NCI-H748 (cell line): ENCODE measurements around the gene RAB11A.

Source experiments
- DNase-seq: peaks from one replicate; lab custom pipeline; 2025; ENCODE audit not compliant: unreplicated experiment; lab: John Stamatoyannopoulos, UW

Gene RAB11A

DNA sequence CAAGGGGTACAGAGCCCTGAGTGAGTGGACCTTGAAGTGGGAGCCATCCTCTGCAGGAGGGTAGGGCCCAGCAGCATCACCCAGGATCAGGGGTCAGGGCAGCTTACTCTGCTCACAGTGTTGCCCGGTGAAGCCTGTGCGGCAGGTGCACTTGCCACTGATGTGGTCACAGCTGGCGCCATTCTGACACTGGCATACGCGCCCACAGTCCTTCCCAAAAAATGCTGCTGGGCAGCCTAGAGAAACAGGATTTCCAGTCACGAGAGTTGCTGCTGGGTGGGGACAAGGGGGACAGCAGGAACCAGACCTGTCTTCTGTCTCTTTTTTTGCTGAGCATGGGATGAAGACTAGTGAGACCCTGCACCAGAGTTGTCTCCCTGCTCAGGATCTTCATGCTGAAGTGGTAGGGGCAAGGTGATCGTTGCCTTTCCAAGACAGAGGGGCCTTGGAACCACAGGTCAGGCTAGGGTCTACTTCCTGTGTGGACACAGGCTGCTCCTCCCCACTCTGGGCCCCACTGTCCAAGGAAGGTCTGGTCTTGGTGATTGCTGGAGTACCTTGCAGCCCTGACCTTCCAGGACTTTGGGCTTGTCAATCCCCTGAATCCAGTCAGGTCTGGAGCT lies 46.9 kb downstream of the RAB11A start:
- DNase-seq = no peak

DNA sequence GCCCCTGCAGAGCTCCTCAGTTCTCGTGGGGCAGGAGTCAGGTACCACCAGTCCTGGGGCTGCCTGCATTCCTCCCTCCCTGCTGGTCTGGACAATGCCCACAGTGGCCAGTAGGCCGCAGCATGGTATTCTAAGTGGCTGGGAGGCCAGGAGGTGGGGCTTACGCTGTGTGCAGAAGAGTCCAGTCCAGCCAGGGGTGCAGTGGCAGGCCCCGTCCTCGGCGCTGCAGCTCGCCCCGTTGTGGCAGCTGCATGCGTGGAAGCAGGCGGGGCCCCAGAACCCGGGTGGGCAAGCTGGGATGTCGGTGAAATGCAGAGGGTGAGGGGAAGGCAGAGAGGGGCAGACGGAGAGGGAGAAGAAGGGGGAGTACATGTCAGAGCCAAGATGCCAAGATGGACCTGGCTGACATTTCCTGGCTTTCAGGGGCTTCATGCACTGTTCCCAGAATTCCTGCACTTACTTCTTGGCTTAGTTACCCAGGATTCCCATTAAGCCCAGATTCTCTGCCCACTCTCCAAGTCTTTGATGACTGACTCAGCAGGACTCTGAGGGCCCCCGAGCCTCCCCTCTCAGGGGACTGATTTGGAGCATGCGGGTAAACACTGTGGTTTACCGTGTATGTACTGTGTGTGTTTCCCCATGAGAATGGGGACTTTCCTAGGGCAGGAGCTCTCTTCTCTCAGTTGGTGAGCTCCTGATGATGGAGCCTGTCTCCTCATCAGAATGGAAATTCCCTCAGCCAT lies 47.5 kb downstream of the RAB11A start:
- DNase-seq = peak; percentile 32

DNA sequence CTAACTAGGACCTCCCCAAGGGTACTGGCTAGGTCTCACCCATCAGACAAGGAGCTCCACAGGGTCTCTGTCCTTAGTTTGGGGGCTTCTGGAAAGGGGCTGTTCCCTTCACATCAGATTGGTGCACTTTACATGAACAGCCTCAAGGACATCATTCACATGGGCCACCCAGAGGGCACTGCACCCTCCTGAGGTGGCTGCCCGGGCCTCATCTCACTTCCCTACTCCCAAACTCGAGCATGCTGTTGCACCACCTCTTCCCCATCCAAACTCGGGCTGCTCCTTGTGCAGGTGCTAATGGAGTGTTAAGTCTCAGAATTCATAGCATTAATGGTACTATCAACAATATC lies 48.1 kb downstream of the RAB11A start:
- no peak for DNase-seq

DNA sequence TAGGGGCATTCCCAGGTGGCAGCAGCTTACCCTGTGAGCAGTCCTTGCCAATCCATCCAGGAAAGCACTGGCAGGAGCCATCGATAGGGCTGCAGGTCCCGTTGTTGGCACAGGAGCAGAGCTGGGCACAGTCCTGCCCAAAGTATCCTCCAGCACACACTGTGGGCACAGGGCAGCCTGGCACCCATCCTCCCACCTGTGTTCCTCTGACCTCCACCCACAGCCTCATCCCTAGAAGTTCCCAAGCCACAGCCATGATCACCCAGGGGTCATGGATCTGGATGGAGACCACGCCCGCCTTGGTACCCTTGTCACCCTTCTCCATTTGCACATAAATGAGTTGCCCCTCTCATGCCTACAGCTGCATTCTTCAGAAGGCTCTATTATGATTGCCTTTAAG lies 48.6 kb downstream of the RAB11A start:
- no peak for DNase-seq

DNA sequence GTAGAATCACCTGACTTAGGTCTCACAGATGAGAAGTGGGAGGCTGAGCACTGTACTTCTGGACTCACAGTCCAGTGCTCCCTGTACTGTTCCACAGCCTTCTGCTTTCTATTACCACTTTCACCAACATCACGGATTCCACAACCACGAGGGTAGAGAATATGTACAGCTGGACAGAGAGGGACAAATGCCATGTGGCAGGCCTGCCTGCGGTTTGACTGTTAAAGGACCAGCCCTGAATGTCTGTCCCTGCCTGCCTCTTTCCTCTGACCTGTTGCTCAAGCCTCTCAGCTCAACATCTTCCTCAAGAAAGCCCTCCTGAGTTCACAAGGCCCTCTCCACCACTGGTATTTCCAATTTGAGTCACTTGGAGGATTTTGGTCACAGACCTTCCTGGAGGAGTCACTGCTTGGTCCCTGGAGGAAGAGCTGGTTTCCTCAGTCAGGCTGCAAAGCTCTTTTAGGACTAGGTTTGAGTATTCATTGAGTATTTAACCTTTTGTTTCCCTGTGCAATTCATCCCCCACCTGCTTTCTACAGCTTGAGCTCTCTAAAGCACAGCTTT lies 49.1 kb downstream of the RAB11A start:
- DNase-seq = no peak

DNA sequence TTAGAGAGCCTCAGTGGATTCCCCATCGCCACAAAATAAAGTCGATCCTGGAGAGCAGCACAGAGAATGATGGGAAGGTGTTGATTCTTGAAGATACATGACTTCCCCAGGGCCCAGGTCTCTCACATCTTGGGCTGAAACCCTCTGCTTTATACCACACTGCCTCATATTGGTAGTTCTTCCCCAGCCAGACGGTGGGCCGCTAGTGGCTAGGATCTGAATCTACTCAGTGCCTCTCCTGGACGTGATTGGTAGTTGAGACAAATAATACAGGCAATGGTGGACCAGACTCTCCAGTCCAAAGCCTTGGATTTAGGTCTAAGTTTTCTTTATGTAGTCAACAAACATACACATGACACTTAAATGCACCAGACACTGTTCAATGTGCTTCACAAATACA lies 49.7 kb downstream of the RAB11A start:
- no peak for DNase-seq

DNA sequence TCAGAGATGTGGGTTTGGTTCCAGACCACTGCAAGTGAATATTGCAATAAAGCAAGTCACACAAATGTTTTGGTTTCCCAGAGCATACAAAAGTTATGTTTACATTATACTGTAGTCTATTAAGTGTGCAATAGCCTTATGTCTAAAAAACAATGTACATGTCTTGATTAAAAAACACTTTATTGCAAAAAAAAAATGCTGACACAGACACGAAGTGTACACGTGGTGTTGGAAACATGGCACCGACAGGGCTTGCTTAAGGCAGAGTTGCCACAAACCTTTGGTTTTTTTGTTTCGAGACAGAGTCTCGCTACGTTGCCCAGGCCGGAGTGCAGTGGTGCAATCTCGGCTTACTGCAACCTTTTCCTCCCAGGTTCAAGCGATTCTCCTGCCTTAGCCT lies 50.1 kb downstream of the RAB11A start:
- DNase-seq = no peak

DNA sequence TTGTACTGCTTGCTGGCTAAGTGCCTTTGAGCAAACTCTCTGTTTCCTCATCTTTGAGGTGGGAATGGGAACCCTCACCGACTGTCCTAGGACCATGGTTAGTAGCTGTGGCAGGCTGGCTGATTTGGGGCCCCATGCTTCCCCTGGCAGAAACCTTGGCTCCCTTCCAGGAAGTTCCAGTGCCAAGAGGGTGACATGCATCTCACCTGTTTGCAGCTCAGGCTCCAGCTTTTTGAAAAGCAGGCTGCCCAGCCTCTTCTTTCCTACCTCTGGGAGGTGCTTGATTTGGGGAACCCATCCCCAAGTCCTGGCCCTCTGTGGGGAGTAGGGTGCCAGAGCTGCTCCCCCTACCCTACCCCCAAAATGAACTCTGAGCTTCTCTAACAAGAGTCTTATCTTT lies 50.8 kb downstream of the RAB11A start:
- no peak for DNase-seq

DNA sequence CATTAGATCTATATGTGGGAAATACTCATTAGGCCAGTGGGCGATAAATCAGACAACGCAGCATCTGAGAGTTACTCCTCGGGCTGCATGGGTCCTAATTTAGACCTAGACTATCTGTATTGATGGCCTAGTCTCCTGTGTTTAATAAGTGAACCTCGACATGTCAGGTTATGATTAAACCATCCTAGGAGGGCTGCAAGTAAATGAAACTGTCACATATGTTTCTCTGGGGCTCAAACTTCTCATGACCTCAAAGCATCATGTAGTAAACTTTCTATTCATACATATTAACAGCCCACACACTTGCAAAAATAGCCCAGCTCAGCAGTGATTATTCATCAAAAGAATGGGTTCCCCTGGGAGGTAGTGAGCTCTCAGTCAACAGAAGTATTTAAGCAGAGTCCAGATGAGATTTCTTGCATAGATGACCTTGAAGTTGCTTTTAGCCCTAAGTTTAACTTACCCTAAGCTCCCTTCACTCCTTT lies 51.6 kb downstream of the RAB11A start:
- no peak for DNase-seq

DNA sequence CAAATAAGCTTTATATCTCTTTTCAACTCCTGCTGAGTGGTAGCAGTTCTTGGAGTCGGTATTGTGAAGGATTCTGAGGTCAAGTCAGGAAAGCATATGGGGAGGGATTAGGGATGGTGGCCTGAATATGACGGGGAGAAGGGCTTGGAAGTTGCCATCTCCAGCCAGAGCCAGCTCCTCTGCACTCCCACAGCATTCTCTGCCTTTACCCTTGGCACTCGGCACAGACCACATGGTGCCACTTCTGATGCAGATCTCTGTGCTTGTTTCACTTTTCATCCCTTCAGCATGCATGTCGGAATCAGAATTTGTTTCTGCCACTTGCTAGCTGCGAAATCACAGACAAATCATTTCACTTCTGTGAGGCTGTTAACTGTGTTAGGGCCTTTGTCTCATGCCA lies 52.5 kb downstream of the RAB11A start:
- no peak for DNase-seq

DNA sequence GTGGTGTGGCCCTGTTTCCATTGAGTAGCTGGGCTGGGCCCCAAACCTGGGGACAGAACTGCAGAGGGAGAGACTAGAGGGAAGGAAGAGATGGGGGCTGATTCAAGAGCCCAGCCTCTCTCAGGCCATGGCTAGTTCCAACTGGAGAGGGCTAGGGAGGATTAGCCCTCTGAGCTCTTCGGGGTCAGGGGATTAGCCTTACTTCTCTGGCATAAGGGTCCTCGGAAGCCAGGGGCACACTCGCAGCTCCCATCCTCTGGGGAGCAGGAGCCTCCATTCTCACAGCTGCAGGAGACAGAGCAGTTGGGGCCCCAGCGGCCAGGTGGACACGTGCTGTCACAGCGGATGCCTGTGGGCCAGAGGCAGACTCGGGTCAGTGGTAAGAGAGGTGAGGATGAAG lies 53.3 kb downstream of the RAB11A start:
- DNase-seq = no peak

DNA sequence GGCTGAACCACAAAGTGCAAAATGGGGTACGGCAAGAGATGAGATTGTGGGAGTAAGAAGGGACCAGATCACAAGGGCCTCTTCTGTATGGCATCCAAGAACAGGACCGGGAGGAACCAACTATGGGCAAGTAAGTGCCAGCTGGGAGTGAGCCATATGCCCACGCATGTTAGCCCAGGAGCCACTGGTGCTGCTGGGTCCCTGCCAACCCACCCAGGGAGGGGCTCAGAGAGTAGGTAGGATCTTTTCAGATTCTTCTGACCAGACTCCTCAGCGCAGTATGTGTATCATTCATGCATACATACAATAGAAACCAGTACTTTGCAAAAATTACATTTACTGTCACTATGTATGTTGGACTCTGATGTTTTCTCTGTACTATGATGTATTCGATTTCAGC lies 54.0 kb downstream of the RAB11A start:
- no peak for DNase-seq

DNA sequence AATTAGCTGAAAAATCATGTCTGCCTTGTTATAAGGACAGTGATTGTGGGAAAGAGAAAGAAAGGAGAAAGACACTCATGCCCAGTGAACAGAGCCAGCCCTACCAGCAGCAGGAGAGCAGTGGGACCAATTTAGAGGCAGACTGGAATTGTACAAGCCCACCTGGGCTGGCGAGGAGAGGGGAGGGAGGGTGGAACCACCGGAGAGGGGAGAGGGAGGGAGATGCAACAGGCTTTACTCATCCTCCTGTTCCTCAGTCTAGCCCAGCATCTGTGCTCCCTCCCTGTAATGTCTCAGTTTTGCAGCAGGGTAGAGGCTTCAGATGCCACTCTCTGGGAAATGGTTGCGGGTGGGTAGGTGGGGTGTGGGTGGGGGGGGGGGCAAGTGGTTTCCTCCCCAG lies 54.7 kb downstream of the RAB11A start:
- no peak for DNase-seq

DNA sequence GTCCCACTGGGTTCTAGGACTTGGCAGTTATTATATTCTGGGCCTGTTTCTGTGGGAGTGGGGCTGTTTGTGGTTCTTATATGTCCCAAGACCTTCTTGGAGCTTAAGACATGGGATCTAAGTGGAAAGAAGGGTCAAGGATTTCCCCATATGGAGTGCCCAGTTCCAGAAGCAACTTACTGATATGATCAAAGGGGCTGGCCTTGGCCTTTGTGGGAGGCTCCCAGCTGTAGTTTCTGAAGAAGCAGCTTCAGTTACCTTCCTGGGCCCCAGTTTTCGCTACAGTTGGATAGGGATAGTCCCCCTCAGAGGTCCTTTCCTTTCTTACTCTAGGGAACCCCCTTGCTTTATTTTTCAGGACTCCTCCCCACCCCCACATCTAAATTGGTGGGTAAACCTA lies 56.0 kb downstream of the RAB11A start:
- no peak for DNase-seq

DNA sequence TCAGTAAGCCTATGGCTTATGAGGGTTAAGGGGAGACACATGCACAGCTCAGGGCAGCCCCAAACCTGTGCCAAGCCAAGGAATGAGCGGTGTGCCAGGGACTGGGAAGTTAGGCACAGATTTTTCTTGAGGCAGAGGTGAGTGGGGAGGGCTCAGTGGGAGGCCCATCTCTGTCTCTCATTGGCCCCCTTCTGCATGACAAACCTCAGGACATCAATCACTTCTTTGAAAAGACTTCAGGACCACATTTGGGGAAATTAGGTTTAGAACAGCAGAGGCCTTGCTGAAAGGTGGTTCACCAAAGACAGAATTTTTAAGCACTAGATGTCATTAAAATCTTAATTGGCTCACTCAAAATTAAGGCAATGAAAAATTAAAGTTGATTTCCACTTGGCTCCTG lies 57.2 kb downstream of the RAB11A start:
- no peak for DNase-seq

DNA sequence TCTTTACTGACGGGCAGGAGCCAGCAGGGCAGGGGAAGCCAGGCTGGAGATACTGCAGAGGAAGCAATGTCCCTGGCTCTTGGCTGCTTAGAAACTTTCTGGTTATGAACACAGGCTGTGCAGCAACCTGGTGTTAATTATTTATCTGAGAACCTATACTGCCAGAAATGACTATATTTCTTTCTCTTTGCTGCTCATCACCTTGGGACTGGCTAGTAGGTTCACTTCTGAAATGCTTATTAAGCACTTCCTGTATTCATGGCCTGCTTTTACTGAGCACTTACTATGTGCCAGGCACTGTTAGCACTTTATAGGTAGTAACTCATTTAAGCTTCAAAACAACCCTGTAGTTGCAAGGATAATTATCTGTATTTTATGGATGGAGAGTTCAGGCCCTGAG lies 57.6 kb downstream of the RAB11A start:
- no peak for DNase-seq

DNA sequence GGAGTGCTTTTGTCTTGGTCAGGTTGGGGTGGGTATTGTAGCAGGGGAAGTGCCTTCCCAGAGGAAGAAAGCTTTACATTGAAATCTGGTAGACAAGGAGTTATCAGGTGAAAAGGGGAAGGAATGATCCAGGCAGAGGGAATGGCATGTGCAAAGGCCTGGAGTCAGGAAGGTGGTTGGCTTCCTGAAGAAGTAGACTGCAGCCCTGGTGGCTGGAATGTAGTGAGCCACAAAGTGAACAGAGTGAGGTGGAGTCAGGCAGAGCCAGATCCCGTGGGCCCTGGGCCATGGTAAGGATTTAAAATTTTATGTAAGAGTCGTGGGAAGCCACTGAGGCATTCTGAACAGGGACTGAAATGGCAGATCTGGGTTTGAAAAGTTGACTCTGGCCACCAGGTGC lies 58.3 kb downstream of the RAB11A start:
- no peak for DNase-seq

DNA sequence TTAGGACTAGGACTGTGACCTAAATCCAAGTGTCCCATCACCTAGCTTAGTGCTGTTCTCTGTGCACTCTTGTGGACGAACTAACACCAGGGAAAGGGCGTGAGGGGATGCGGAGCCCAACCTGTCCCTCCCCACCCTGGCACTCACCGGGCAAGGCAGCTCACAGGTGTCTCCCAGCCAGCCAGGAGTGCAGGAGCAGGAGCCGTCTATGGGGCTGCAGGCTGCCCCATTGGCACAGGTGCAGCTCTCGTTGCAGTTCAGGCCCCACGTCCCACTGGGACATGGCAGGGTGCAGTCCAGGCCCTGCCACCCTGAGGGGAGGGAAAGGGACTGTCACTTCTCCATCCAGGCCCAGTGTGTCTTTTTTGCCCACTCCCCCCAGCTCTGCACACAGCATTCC lies 60.3 kb downstream of the RAB11A start:
- no peak for DNase-seq

DNA sequence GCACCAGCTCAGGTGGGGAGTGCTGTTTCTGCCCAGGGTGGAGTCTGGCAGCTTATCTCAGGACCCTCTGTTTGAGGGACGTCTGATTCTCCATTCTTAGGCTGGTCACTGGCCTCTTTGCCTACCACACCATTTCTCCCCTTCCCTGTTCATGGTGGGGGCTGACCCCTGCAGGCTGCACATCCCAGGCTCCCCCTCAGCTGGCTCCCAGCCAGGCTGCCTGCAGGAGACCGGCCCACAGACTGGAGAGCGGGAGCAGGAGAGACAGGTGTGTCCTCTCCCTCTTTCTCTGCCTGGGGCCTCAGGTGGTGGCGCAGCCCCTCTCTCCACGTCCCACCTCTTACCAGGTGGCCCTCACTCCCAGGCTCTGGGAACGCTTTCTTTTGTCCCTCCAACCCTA lies 60.8 kb downstream of the RAB11A start:
- DNase-seq = peak; percentile 81

DNA sequence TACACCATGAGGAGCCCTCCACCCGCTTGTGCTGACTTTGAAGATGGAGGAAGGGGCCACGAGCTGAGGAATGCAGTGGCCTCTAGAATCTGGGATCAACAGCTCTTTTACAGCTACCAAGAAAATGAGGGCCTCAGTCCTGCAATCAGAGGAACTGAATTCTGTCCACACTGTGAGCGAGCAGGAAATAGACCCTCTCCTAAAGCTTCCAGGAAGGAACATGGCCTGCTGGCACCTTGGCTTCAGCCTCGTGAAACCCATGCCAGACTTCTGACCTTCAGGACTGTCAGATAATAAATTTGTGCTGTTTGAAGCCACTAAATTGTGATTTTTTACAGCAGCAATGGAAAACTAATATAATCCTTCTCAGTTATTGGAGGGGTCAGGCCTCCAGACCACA lies 61.9 kb downstream of the RAB11A start:
- DNase-seq = no peak

DNA sequence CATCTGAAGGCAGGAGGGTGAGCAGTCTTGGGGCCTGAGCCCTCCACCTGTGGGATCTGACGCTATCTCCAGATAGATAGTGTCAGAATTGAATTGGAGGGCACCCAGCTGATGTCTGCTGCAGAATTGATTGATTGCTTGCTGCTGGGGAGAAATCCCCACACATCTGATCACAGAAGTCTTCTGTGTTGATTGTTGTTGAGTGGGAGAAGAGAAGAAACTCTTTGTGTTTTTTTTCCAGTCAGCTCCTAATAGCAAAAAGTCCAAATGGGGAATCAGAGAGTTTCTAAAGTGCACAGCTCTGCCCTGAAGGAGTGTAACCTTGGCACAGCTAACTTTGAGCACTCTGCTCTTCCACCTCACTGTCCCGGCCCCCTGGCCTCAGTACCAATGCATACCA lies 66.1 kb downstream of the RAB11A start:
- no peak for DNase-seq

DNA sequence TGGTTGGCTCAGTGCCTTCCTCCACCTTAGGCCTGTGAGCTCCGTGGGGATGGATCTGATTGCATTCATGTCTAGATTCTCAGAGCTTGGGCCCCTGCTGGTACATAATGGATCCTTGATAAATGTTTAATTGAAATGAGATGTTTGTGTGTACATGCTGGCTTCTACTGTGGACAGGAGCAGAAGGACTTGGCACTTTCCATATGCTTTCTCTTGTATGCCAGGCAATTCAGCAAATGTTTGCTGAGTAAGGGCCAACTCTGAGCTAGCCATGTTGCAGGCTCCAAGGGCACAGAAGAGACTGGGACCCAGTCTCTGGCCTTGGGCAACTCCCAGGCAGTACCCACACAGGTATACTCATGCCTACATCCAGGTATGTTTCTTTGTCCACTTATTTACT lies 67.0 kb downstream of the RAB11A start:
- DNase-seq = no peak

DNA sequence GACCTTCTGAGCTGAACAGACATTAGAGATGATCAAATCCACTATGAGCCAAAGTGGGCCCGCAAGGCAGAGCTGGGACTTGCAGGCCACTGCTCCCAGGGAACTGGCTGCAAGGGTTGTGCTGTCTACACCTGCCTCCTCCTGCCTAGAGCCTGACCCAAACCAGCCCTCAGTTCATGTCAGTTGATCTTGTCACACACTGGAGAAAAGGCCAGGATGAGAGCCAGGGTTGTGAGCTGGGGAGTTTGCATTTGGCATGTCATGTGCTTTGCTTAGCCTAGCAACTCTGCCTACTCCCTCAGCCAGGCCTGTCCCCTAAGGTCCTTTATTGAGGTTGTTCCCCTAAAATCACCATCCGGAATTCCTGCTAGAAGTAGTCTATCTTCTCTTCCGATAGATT lies 67.8 kb downstream of the RAB11A start:
- DNase-seq = no peak
